ENCODE measurements around the gene ZC3H18.
A peak's percentile ranks its signal among the peaks of the same experiment; 100 is the strongest.

The ZC3H18 gene

GRCh38 chr16:88631920-88632586 lies 61.9 kb downstream of the ZC3H18 start:
- H2BK15ac ChIP-seq (ENCODE audit: low read length), result no peak overlapping the region
- H3K14ac ChIP-seq (ENCODE audit: low read length), result no peak overlapping the region
- H2AK5ac ChIP-seq (ENCODE audit: low read depth, low read length), result no peak overlapping the region
- peaks cover 0 to 1% of the 10 kb centered on the region in 2 donors for H3K9me3 ChIP-seq (replicated peaks in 1 of 2; ENCODE audit: control insufficient read depth in 2 of 2, insufficient read depth in 1 of 2, low read depth in 1 of 2, low read length in 2 of 2)
- no peak overlapping the region for H2BK12ac ChIP-seq (ENCODE audit: low read length)
- no CpG with 5 or more reads among the region's 30 CpGs for WGBS, 2 donors (ENCODE audit: extremely low coverage in 2 of 2, insufficient read length in 2 of 2, insufficient replicate concordance in 1 of 2)
- H3K79me1 ChIP-seq (ENCODE audit: low read depth, low read length), result peaks cover 6% of the 10 kb centered on the region
- H3K27me3 ChIP-seq (ENCODE audit: control insufficient read depth in 3 of 3, insufficient read depth in 3 of 3, low read depth in 1 of 3, low read length in 3 of 3), result peaks cover 0 to 17% (median 0%) of the 10 kb centered on the region in 3 experiments
- H2BK120ac ChIP-seq (ENCODE audit: low read depth, low read length), result no peak overlapping the region
- no peak overlapping the region for H3K18ac ChIP-seq (ENCODE audit: low read length)
- H3K4ac ChIP-seq (ENCODE audit: low read length), result no peak overlapping the region
- no peak overlapping the region for H3K4me2 ChIP-seq (ENCODE audit: insufficient read depth, low read length, poor library complexity, severe bottlenecking)
- H2AFZ ChIP-seq (ENCODE audit: low read length), result no peak overlapping the region
- no peak overlapping the region for H3K9ac ChIP-seq (ENCODE audit: low read depth, low read length, poor library complexity)
- H3K23ac ChIP-seq (ENCODE audit: low read depth, low read length, poor library complexity), result peak overlapping the region; percentile 55
- peak overlapping the region; percentile 66 for H2BK5ac ChIP-seq (ENCODE audit: low read length)
- H4K91ac ChIP-seq (ENCODE audit: low read depth, low read length, poor library complexity), result no peak overlapping the region
- no peak overlapping the region for H3K27ac ChIP-seq (replicated peaks; ENCODE audit: low read length)
- H3K4me3 ChIP-seq (ENCODE audit: low read length in 2 of 2), result no peak overlapping the region
- no peak overlapping the region for H4K8ac ChIP-seq (ENCODE audit: low read depth, low read length)
- no peak for DNase-seq (ENCODE audit: low spot score)
- peaks cover 40 to 66% of the 10 kb centered on the region in 2 donors for H3K36me3 ChIP-seq (replicated peaks in 1 of 2; ENCODE audit: control insufficient read depth in 2 of 2, insufficient read depth in 2 of 2, low read length in 2 of 2)
- peaks cover 0 to 11% of the 10 kb centered on the region in 2 donors for H3K4me1 ChIP-seq (ENCODE audit: control insufficient read depth in 2 of 2, insufficient read depth in 1 of 2, low read depth in 1 of 2, low read length in 2 of 2)

GRCh38 chr16:88632587-88632930 lies 62.4 kb downstream of the ZC3H18 start:
- no peak overlapping the region for H2AFZ ChIP-seq (ENCODE audit: low read length)
- no peak overlapping the region for H4K8ac ChIP-seq (ENCODE audit: low read depth, low read length)
- peaks cover 0 to 18% (median 0%) of the 10 kb centered on the region in 3 experiments for H3K27me3 ChIP-seq (ENCODE audit: control insufficient read depth in 3 of 3, insufficient read depth in 3 of 3, low read depth in 1 of 3, low read length in 3 of 3)
- no peak overlapping the region for H2BK15ac ChIP-seq (ENCODE audit: low read length)
- no peak overlapping the region for H3K4me3 ChIP-seq (ENCODE audit: low read length in 2 of 2)
- H2AK5ac ChIP-seq (ENCODE audit: low read depth, low read length), result no peak overlapping the region
- no peak overlapping the region for H3K23ac ChIP-seq (ENCODE audit: low read depth, low read length, poor library complexity)
- no peak overlapping the region for H3K14ac ChIP-seq (ENCODE audit: low read length)
- peaks cover 0 to 11% of the 10 kb centered on the region in 2 donors for H3K4me1 ChIP-seq (ENCODE audit: control insufficient read depth in 2 of 2, insufficient read depth in 1 of 2, low read depth in 1 of 2, low read length in 2 of 2)
- H3K27ac ChIP-seq (replicated peaks; ENCODE audit: low read length), result no peak overlapping the region
- WGBS, 2 donors (ENCODE audit: extremely low coverage in 2 of 2, insufficient read length in 2 of 2, insufficient replicate concordance in 1 of 2), result no CpG with 5 or more reads among the region's 11 CpGs
- no peak for DNase-seq (ENCODE audit: low spot score)
- no peak overlapping the region for H3K18ac ChIP-seq (ENCODE audit: low read length)
- H2BK12ac ChIP-seq (ENCODE audit: low read length), result no peak overlapping the region
- peak overlapping the region; percentile 66 for H2BK5ac ChIP-seq (ENCODE audit: low read length)
- no peak overlapping the region for H3K9ac ChIP-seq (ENCODE audit: low read depth, low read length, poor library complexity)
- H3K4me2 ChIP-seq (ENCODE audit: insufficient read depth, low read length, poor library complexity, severe bottlenecking), result no peak overlapping the region
- no peak overlapping the region for H3K4ac ChIP-seq (ENCODE audit: low read length)
- peaks cover 35 to 61% of the 10 kb centered on the region in 2 donors for H3K36me3 ChIP-seq (replicated peaks in 1 of 2; ENCODE audit: control insufficient read depth in 2 of 2, insufficient read depth in 2 of 2, low read length in 2 of 2)
- no peak overlapping the region for H4K91ac ChIP-seq (ENCODE audit: low read depth, low read length, poor library complexity)
- peaks cover 0 to 1% of the 10 kb centered on the region in 2 donors for H3K9me3 ChIP-seq (replicated peaks in 1 of 2; ENCODE audit: control insufficient read depth in 2 of 2, insufficient read depth in 1 of 2, low read depth in 1 of 2, low read length in 2 of 2)
- H2BK120ac ChIP-seq (ENCODE audit: low read depth, low read length), result no peak overlapping the region
- H3K79me1 ChIP-seq (ENCODE audit: low read depth, low read length), result peaks cover 4% of the 10 kb centered on the region

DNA sequence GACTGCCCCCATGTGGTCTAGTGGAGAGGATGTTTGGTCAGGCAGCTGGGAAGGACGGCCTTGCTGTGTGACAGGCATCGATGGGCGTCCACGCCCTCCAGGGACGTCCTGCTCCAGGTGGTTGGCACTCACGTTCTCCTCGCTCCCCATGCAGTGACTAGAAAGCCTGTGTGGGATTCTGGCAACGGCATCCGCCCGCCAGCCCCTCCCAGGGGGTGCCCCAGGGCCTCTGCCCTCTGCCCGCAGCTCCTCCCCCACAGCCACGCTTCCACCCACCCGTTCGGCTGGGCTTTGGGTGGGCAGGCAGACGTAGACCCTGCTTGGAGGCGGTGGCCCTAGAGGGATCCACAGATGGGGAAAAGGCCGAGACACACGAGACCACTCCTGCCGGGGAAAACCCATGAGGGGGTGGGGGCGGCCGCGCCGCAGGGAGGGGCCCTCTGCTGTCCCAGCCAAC lies 63.5 kb downstream of the ZC3H18 start:
- H3K4me3 ChIP-seq (ENCODE audit: low read length in 2 of 2), result no peak overlapping the region
- H4K91ac ChIP-seq (ENCODE audit: low read depth, low read length, poor library complexity), result no peak overlapping the region
- H2BK12ac ChIP-seq (ENCODE audit: low read length), result peak overlapping the region; percentile 73

DNA sequence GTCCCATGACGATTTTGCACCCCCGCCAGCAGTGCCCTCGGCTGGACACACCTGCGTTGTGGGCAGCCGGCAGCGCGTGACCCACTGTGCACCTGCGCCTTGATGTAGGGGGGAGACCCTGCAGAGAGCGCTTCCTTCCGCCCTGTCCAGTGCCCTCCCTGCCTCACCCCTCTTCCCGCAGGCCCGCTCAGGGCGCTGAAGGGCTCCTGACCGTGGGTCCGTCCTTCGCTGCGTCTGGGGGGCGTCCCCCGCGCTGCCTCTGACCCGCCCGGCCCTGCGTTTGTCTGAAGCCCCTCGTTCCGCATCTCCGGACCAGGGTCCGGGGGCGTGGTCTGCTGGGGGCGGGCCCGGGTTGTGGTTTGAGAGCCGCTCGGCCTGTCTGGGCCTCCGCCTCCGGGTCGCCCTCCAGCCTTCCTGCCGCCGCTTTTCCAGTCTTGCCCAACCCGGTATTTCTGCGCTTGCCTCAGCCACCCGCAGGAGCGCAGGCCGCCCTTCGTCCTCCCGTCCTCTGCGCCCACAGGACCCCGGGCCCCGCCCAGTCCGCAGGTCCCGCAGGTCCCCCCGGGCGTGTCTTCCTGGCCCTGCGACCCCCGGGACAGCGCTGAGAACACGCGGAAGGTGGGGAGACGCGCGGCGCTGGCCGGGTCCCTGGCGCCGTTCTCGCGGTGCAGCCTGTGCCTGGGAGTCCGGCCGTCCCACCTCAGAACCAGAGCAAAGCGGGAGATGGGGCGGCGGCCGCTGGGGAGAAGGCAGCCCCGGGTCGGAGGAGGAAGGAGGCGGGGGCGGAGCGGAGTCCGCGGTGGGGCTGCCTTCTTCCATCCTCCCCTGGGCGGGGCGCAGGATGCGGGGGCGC lies 64.2 kb downstream of the ZC3H18 start:
- H3K27me3 ChIP-seq (ENCODE audit: control insufficient read depth in 3 of 3, insufficient read depth in 3 of 3, low read depth in 1 of 3, low read length in 3 of 3), result peaks cover 0 to 34% (median 1%) of the 10 kb centered on the region in 3 experiments
- no peak overlapping the region for H3K27ac ChIP-seq (replicated peaks; ENCODE audit: low read length)
- peaks cover 0 to 11% of the 10 kb centered on the region in 2 donors for H3K4me1 ChIP-seq (ENCODE audit: control insufficient read depth in 2 of 2, insufficient read depth in 1 of 2, low read depth in 1 of 2, low read length in 2 of 2)
- peak overlapping the region; percentile 95 for H3K18ac ChIP-seq (ENCODE audit: low read length)
- H2AFZ ChIP-seq (ENCODE audit: low read length), result no peak overlapping the region
- H2BK12ac ChIP-seq (ENCODE audit: low read length), result peak overlapping the region; percentile 73
- H2BK15ac ChIP-seq (ENCODE audit: low read length), result peak overlapping the region; percentile 67
- H3K36me3 ChIP-seq (replicated peaks in 1 of 2; ENCODE audit: control insufficient read depth in 2 of 2, insufficient read depth in 2 of 2, low read length in 2 of 2), result peaks cover 26 to 45% of the 10 kb centered on the region in 2 donors
- peak; percentile 46 for DNase-seq (ENCODE audit: low spot score)
- peak overlapping the region; percentile 98 for H3K4me2 ChIP-seq (ENCODE audit: insufficient read depth, low read length, poor library complexity, severe bottlenecking)
- H3K79me1 ChIP-seq (ENCODE audit: low read depth, low read length), result peaks cover 4% of the 10 kb centered on the region
- H3K14ac ChIP-seq (ENCODE audit: low read length), result peak overlapping the region; percentile 97
- WGBS, 2 donors (ENCODE audit: extremely low coverage in 2 of 2, insufficient read length in 2 of 2, insufficient replicate concordance in 1 of 2), result no CpG with 5 or more reads among the region's 82 CpGs
- H2BK120ac ChIP-seq (ENCODE audit: low read depth, low read length), result no peak overlapping the region
- peak overlapping the region; percentile 63 for H2AK5ac ChIP-seq (ENCODE audit: low read depth, low read length)
- H3K23ac ChIP-seq (ENCODE audit: low read depth, low read length, poor library complexity), result peak overlapping the region; percentile 96
- H3K9ac ChIP-seq (ENCODE audit: low read depth, low read length, poor library complexity), result peak overlapping the region; percentile 84
- H2BK5ac ChIP-seq (ENCODE audit: low read length), result peak overlapping the region; percentile 90
- H3K4me3 ChIP-seq (ENCODE audit: low read length in 2 of 2), result peak overlapping the region in 1 of 2 donors; percentile 79
- peaks cover 0 to 1% of the 10 kb centered on the region in 2 donors for H3K9me3 ChIP-seq (replicated peaks in 1 of 2; ENCODE audit: control insufficient read depth in 2 of 2, insufficient read depth in 1 of 2, low read depth in 1 of 2, low read length in 2 of 2)
- peak overlapping the region; percentile 23 for H3K4ac ChIP-seq (ENCODE audit: low read length)
- no peak overlapping the region for H4K91ac ChIP-seq (ENCODE audit: low read depth, low read length, poor library complexity)
- H4K8ac ChIP-seq (ENCODE audit: low read depth, low read length), result no peak overlapping the region

More for the DNA sequence above, 63.5 kb downstream of the ZC3H18 start:
- Histone ChIP-seq H2BK5ac (ENCODE audit: low read length) (peak overlapping the region; percentile 90), H3K9ac (ENCODE audit: low read depth, low read length, poor library complexity) (peak overlapping the region; percentile 77), H3K4me1 (ENCODE audit: control insufficient read depth in 2 of 2, insufficient read depth in 1 of 2, low read depth in 1 of 2, low read length in 2 of 2) (peaks cover 0 to 11% of the 10 kb centered on the region in 2 donors), H3K79me1 (ENCODE audit: low read depth, low read length) (peaks cover 4% of the 10 kb centered on the region), H2BK120ac (ENCODE audit: low read depth, low read length) (no peak overlapping the region), H3K27ac (replicated peaks; ENCODE audit: low read length) (no peak overlapping the region), H3K14ac (ENCODE audit: low read length) (peak overlapping the region; percentile 38), H3K18ac (ENCODE audit: low read length) (peak overlapping the region; percentile 94), H3K4ac (ENCODE audit: low read length) (no peak overlapping the region), H3K23ac (ENCODE audit: low read depth, low read length, poor library complexity) (peak overlapping the region; percentile 96), H2BK15ac (ENCODE audit: low read length) (peak overlapping the region; percentile 37), H2AFZ (ENCODE audit: low read length) (no peak overlapping the region), H3K9me3 (replicated peaks in 1 of 2; ENCODE audit: control insufficient read depth in 2 of 2, insufficient read depth in 1 of 2, low read depth in 1 of 2, low read length in 2 of 2) (peaks cover 0 to 1% of the 10 kb centered on the region in 2 donors), H3K4me2 (ENCODE audit: insufficient read depth, low read length, poor library complexity, severe bottlenecking) (peak overlapping the region; percentile 98), H4K8ac (ENCODE audit: low read depth, low read length) (no peak overlapping the region), H2AK5ac (ENCODE audit: low read depth, low read length) (peak overlapping the region; percentile 63), H3K36me3 (replicated peaks in 1 of 2; ENCODE audit: control insufficient read depth in 2 of 2, insufficient read depth in 2 of 2, low read length in 2 of 2) (peaks cover 26 to 49% of the 10 kb centered on the region in 2 donors), H3K27me3 (ENCODE audit: control insufficient read depth in 3 of 3, insufficient read depth in 3 of 3, low read depth in 1 of 3, low read length in 3 of 3) (peaks cover 0 to 28% (median 0%) of the 10 kb centered on the region in 3 experiments)
- no CpG with 5 or more reads among the region's 23 CpGs for WGBS, 2 donors (ENCODE audit: extremely low coverage in 2 of 2, insufficient read length in 2 of 2, insufficient replicate concordance in 1 of 2)
- no peak for DNase-seq (ENCODE audit: low spot score)

All from neuronal stem cell (in vitro differentiated cells).